ENCODE results near the gene APOM. TPM values are rescaled to one million over a fixed set of nuclear protein-coding genes. Genes with fewer than 3 reads are reported as not detected.
A peak's percentile ranks its signal among the peaks of the same experiment; 100 is the strongest.

The APOM gene
- total and polyA plus RNA-seq, 2 of the 4 experiments (the other 2 are of a cell fraction), result 1.4 to 3.8 TPM

DNA sequence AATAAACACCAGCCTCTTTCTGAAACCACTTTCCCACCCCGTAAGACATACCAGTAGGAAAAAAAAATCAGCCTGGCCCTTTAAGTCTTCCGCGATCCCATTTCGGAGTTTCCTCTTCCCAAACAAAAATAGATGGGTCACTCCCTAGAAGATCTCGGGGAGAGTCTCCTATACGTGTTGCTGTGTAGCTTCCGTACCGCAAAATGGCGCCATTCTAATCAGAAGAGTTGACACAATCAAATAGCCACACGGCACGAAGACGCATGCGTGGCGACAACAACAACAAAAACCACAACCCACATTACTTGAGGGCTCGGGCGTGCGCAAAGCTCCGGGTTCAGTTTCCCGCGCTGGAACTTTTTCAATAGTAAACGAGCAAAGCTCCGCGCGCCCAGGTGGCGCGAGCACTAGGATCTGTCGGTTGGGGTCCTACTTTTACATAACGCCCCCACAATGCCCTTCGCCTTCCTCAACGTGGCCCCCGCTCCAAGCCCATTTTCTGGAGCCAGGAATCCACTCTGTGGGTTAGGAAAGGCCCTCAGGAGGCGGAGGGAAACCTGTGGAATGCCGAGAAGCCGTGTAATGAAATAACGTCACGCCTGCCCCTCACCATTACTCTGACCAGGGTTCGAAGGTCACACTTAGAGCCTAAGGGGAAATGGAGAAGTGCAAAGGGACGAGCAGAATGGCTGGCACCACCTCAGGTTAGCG, 9.3 kb downstream of the APOM start, which contains the start of gene GPANK1:
GPANK1 (minus strand) TSS at position 208 of the 711 bp plus-strand sequence. CDS start 519 bp downstream, outside the sequence.
- in situ Hi-C loops (cut with MboI; ENCODE audit: low sequenced_read_pairs), result no loop called here
- peak; percentile 94 for DNase-seq
- Histone ChIP-seq H3K18ac (ENCODE audit: low read depth, low read length) (peak within 1 kb of the TSS; percentile 30), H4K91ac (ENCODE audit: insufficient read depth, low read depth, low read length) (peak within 1 kb of the TSS; percentile 90), H3K56ac (ENCODE audit: extremely low read depth, insufficient read depth, low read length) (peak within 1 kb of the TSS; percentile 86), H2AK9ac (replicated peaks; ENCODE audit: low read depth, low read length, poor library complexity) (peak within 1 kb of the TSS; percentile 99), H4K5ac (ENCODE audit: low read depth, low read length) (peak within 1 kb of the TSS; percentile 48), H4K8ac (ENCODE audit: low read depth in 2 of 2, low read length in 2 of 2) (peak within 1 kb of the TSS; percentile 61 to 98), H3K4me3 (ENCODE audit: insufficient read depth, low read depth, low read length) (peak within 1 kb of the TSS; percentile 74), H3K23ac (ENCODE audit: low read depth, low read length) (peak within 1 kb of the TSS; percentile 93), H2BK20ac (ENCODE audit: low read depth, low read length) (peak within 1 kb of the TSS; percentile 65), H2AK5ac (ENCODE audit: low read depth, low read length) (peak within 1 kb of the TSS; percentile 96), H3K9ac (ENCODE audit: low read depth, low read length) (peak within 1 kb of the TSS; percentile 78), H4K20me1 (ENCODE audit: insufficient read depth, low read length) (no peaks in the 10 kb centered on the region; the same call in none of the 2 replicates), H3K36me3 (ENCODE audit: control insufficient read depth, insufficient read depth, low read length) (peaks cover 33% of the 10 kb centered on the region), H2BK5ac (ENCODE audit: low read depth, low read length, poor library complexity, severe bottlenecking) (peak within 1 kb of the TSS; percentile 82), H3K9me1 (ENCODE audit: insufficient read depth, low read length) (0 out of 2 replicates have a peak, but pooled peaks cover 3% of the 10 kb centered on the region), H2BK120ac (ENCODE audit: low read depth, low read length) (peak within 1 kb of the TSS; percentile 75), H3K4ac (ENCODE audit: low read depth, low read length) (peak within 1 kb of the TSS; percentile 80), H2AFZ (replicated peaks; ENCODE audit: low read length, poor library complexity) (peak within 1 kb of the TSS; percentile 90), H3K4me1 (ENCODE audit: control insufficient read depth, insufficient read depth, low read length) (peaks cover 14% of the 10 kb centered on the region), H3K9me3 (ENCODE audit: control insufficient read depth, insufficient read depth, low read length) (no peaks in the 10 kb centered on the region), H3K27me3 (ENCODE audit: control insufficient read depth, insufficient read depth, low read length) (no peaks in the 10 kb centered on the region), H2BK15ac (ENCODE audit: low read depth, low read length) (peak within 1 kb of the TSS; percentile 63; the same call in 2 of the 3 replicates), H3K27ac (ENCODE audit: insufficient read depth, low read length) (peak within 1 kb of the TSS; percentile 87), H3K79me1 (ENCODE audit: low read depth in 1 of 2, low read length in 2 of 2) (peaks cover 16 to 84% of the 10 kb centered on the region in 2 experiments), H3K4me2 (ENCODE audit: low read depth, low read length) (peak within 1 kb of the TSS; percentile 87), H3K14ac (replicated peaks; ENCODE audit: low read depth, low read length) (peak within 1 kb of the TSS; percentile 93)
- ChIA-PET POLR2A (ENCODE audit: unreplicated experiment) (no interaction called here), CTCF (interaction anchor here (1.3 kb wide), 1 partner anchor 13 kb away, joined by 5 read pairs; the partner anchor contains the start of gene BAG6)
- TF ChIP-seq MAFK (IDR thresholded peaks at IDR 0.05; ENCODE audit: low read depth, low read length), result no peak
- TF ChIP-seq BHLHE40 (IDR thresholded peaks at IDR 0.05; ENCODE audit: low read depth, low read length), result peak; percentile 48; the same call in 1 of the 2 replicates
- TF ChIP-seq RAD21 (IDR thresholded peaks at IDR 0.05; ENCODE audit: low read length), result no peak
- TF ChIP-seq FOS (IDR thresholded peaks at IDR 0.05; ENCODE audit: low read depth, low read length), result no peak
- TF ChIP-seq MAZ (IDR thresholded peaks at IDR 0.05; ENCODE audit: borderline replicate concordance, low read depth, low read length), result peak; percentile 11; the same call in 1 of the 2 replicates
- TF ChIP-seq NFE2L2 (IDR thresholded peaks at IDR 0.05; ENCODE audit: low read depth, low read length), result no peak
- peak; percentile 74; the same call in 1 of the 2 replicates for TF ChIP-seq MXI1 (IDR thresholded peaks at IDR 0.05; ENCODE audit: borderline replicate concordance, low read depth, low read length)
- peak; percentile 57 for TF ChIP-seq CEBPB (IDR thresholded peaks at IDR 0.05; ENCODE audit: low read depth, low read length)
- peak; percentile 32 for ATAC-seq (ENCODE audit: low read depth)
- 0% methylated on average over 5 of the region's 39 CpGs; no CpG with 5 or more reads in 1 of the 2 experiments for WGBS, 2 experiments (ENCODE audit: extremely low coverage in 2 of 2, insufficient read length in 1 of 2)
- dilution Hi-C loops (cut with HindIII; ENCODE audit: low sequenced_read_pairs, unreplicated experiment), result no loop called here
- BruUV-seq (replicated peaks), result no TSS peak
- intact Hi-C loops (cut with micrococcal nuclease), result loop anchor here (2.0 to 5.0 kb wide), 2 partner anchors 118 to 167 kb away; partner anchors contain the start of genes ATP6V1G2 and NFKBIL1

Data from IMR-90 (cell line).